ENCODE data around the gene PIGQ.

The PIGQ gene

GRCh38 chr16:567373-568256 is 2.2 kb upstream of the PIGQ start:
- no peak for DNase-seq (ENCODE audit: low read depth in 2 of 2)

- no peak for DNase-seq (ENCODE audit: low read depth in 2 of 2)
Observed at GRCh38 chr16:568401-569258, 1.1 kb upstream of the PIGQ start.

GRCh38 chr16:572865-573650 is 3.3 kb downstream of the PIGQ start:
- DNase-seq (ENCODE audit: low read depth in 2 of 2) = no peak

GRCh38 chr16:574021-574760 is 4.4 kb downstream of the PIGQ start:
- DNase-seq (ENCODE audit: low read depth in 2 of 2) = no peak

GRCh38 chr16:575354-576196 is 5.8 kb downstream of the PIGQ start:
- no peak for DNase-seq (ENCODE audit: low read depth in 2 of 2)

GRCh38 chr16:576197-576822 is 6.5 kb downstream of the PIGQ start:
- no peak for DNase-seq (ENCODE audit: low read depth in 2 of 2)

- DNase-seq (ENCODE audit: low read depth in 2 of 2) = no peak
Observed at GRCh38 chr16:576823-577201, 7.0 kb downstream of the PIGQ start.

GRCh38 chr16:577796-578195 is 8.0 kb downstream of the PIGQ start:
- DNase-seq (ENCODE audit: low read depth in 2 of 2) = no peak

GRCh38 chr16:578232-578869 is 8.6 kb downstream of the PIGQ start:
- DNase-seq (ENCODE audit: low read depth in 2 of 2) = no peak

GRCh38 chr16:578870-579405 is 9.2 kb downstream of the PIGQ start:
- peak in 1 of 2 donors; percentile 21 for DNase-seq (ENCODE audit: low read depth in 2 of 2)

GRCh38 chr16:580141-580945 is 10.6 kb downstream of the PIGQ start:
- no peak for DNase-seq (ENCODE audit: low read depth in 2 of 2)

- DNase-seq (ENCODE audit: low read depth in 2 of 2) = no peak
Observed at GRCh38 chr16:580946-581498, 11.3 kb downstream of the PIGQ start.

GRCh38 chr16:582218-582613 is 12.4 kb downstream of the PIGQ start:
- DNase-seq (ENCODE audit: low read depth in 2 of 2) = no peak

- no peak for DNase-seq (ENCODE audit: low read depth in 2 of 2)
Observed at GRCh38 chr16:582614-583331, 13.0 kb downstream of the PIGQ start.

- DNase-seq (ENCODE audit: low read depth in 2 of 2) = no peak
Observed at GRCh38 chr16:583470-583814, 13.7 kb downstream of the PIGQ start.

GRCh38 chr16:583815-584591 is 14.2 kb downstream of the PIGQ start:
- no peak for DNase-seq (ENCODE audit: low read depth in 2 of 2)

- DNase-seq (ENCODE audit: low read depth in 2 of 2) = no peak
Observed at GRCh38 chr16:585351-585750, 15.6 kb downstream of the PIGQ start.

Data from activated CD8-positive, alpha-beta memory T cell treated with anti-CD3 and anti-CD28 coated beads for 4 hours (primary cell).